Central memory CD8-positive, alpha-beta T cell (primary cell): Measurements from ENCODE around the gene EEFSEC.

Experiments
- ATAC-seq: fragments of 150-1000 bp; cut with Tn5 transposase; replicated peaks from 2 replicates; pipeline ENCODE4 v1.10.0; 2022; ENCODE audit warnings: mild to moderate bottlenecking, moderate FRiP score, moderate number of reproducible peaks; ENCODE audit not compliant: poor library complexity, severe bottlenecking; ENCODE audit errors: extremely low read depth
- DNase-seq, 2 donors: peaks; one replicate each; pipeline ENCODE4 v3.0.0; 2021; ENCODE audit warnings: low spot score in 2 of 2
- H3K27ac Mint-ChIP-seq: one replicate; pipeline ENCODE4 v1.8.0; 2022; ENCODE audit warnings: low read depth, mild to moderate bottlenecking, moderate library complexity, mixed read lengths
- H3K27me3 Mint-ChIP-seq: one replicate; pipeline ENCODE4 v1.8.0; 2022; ENCODE audit warnings: mixed read lengths
- H3K36me3 Mint-ChIP-seq: one replicate; pipeline ENCODE4 v1.8.0; 2022; ENCODE audit warnings: mild to moderate bottlenecking, moderate library complexity, mixed read lengths; ENCODE audit not compliant: insufficient read depth
- H3K4me1 Mint-ChIP-seq: one replicate; pipeline ENCODE4 v1.8.0; 2022; ENCODE audit warnings: mixed read lengths
- H3K4me3 Mint-ChIP-seq: one replicate; pipeline ENCODE4 v1.8.0; 2022; ENCODE audit warnings: mild to moderate bottlenecking, moderate library complexity, mixed read lengths
- H3K9me3 Mint-ChIP-seq: one replicate; pipeline ENCODE4 v1.8.0; 2022; ENCODE audit warnings: mixed read lengths

Gene EEFSEC

DNA sequence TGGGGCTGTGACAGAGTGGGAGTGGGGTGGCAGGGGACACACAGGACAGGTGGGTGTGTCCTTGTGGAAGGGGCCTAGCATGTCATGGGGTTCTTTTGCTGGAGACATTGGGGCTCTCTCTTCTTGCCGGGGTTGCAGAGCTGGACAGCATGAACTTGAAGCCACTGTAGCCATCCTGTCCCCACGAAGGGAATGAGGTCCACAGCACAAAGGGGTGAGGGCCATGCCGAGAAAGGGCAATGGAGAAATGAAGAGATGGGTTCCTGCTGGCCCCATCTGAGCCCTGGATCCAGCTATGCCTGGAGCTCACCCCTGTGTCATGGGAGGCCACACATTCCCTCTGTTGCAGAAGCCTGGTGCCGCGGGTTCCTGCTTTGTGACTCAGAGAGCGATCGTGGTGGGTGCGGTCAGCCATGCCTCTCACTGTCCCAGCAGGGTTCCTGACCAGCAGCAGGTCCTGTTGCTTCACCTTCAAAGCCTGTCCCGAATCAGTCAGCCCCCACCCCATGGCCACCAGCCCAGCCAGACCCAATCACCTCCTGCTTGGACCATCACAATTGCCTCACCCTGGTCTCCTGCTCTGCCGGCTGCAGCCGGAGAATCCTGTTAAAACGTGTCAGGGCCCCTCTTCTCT is 263.4 kb downstream of the EEFSEC start:
- no peaks in the 10 kb centered on the region for H3K27me3 Mint-ChIP-seq
- no peak overlapping the region for H3K27ac Mint-ChIP-seq
- ATAC-seq = no peak
- peaks cover 4% of the 10 kb centered on the region for H3K36me3 Mint-ChIP-seq
- no peaks in the 10 kb centered on the region for H3K9me3 Mint-ChIP-seq
- no peaks in the 10 kb centered on the region for H3K4me1 Mint-ChIP-seq
- no peak overlapping the region for H3K4me3 Mint-ChIP-seq
- DNase-seq = no peak

DNA sequence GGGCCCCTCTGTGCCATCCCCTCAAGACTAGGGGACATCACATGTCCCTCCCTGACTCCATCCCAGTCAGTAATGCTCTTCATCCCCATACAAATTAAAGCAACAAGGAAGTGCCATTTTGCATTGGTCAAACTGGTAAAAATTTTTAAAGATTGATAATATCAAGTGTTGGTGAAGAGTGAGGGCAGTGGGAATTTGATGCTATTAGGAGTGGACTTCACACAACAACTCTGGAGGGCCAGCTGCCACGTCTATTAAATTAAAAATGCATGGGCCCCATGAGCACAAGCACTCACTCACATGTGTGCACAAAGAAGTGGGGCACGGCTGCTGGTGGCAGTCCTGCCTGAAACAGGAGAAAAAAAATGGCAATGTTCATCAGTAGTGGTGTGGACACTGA is 265.6 kb downstream of the EEFSEC start:
- Mint-ChIP-seq H3K36me3 (peaks cover 4% of the 10 kb centered on the region), H3K27ac (no peak overlapping the region), H3K27me3 (no peaks in the 10 kb centered on the region), H3K4me3 (no peak overlapping the region), H3K4me1 (no peaks in the 10 kb centered on the region), H3K9me3 (no peaks in the 10 kb centered on the region)
- ATAC-seq (no peak), DNase-seq (no peak)

DNA sequence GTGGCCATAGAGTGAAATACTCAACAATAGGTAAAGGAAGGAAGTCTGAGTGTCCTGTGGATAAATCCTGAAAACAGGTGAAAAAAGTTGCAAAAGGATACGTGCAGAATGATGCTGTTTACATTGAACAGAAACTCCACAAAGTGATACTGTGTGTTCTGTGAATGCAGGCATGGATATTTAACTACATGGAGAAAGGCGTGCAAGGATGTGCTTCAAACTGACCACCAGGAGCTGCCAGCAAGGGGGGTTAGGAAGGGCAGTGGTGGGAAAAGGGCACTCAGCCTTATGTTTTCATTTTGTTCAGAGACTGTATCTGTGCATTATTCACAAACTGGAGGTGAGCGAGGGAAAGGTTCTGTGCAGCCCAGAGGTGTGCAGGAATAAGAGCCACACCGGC is 266.0 kb downstream of the EEFSEC start:
- H3K9me3 Mint-ChIP-seq = no peaks in the 10 kb centered on the region
- no peak for DNase-seq
- no peak for ATAC-seq
- H3K27me3 Mint-ChIP-seq = no peaks in the 10 kb centered on the region
- H3K36me3 Mint-ChIP-seq = peaks cover 4% of the 10 kb centered on the region
- no peak overlapping the region for H3K4me3 Mint-ChIP-seq
- no peak overlapping the region for H3K27ac Mint-ChIP-seq
- H3K4me1 Mint-ChIP-seq = no peaks in the 10 kb centered on the region

DNA sequence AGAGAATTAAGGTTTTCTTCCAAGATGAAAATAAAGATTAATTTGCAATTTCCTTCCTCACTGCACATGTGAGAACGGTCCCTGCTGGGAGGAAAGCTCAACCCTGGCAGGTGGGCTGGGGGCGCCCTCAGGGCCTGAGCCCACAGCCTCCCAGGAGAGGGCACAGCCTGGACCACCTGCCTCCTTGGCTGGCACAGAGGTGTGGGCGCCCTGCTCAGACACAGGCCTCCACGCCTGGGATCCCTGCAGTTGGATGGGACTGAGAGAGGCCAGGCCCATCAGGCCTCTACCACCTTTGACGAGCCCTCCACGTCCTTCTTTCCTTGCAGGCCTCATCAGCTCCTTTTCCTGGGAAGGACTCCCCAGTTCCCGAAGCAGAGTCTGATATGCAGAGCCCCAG is 267.0 kb downstream of the EEFSEC start:
- DNase-seq = no peak
- H3K9me3 Mint-ChIP-seq = no peaks in the 10 kb centered on the region
- ATAC-seq = no peak
- H3K27ac Mint-ChIP-seq = no peak overlapping the region
- peaks cover 4% of the 10 kb centered on the region for H3K36me3 Mint-ChIP-seq
- no peaks in the 10 kb centered on the region for H3K27me3 Mint-ChIP-seq
- H3K4me1 Mint-ChIP-seq = no peaks in the 10 kb centered on the region
- no peak overlapping the region for H3K4me3 Mint-ChIP-seq

GRCh38 chr3:128420720-128421438 is 267.6 kb downstream of the EEFSEC start:
- Mint-ChIP-seq H3K9me3 (no peaks in the 10 kb centered on the region), H3K36me3 (peaks cover 4% of the 10 kb centered on the region), H3K27ac (no peak overlapping the region), H3K27me3 (no peaks in the 10 kb centered on the region), H3K4me3 (no peak overlapping the region), H3K4me1 (no peaks in the 10 kb centered on the region)
- ATAC-seq (no peak), DNase-seq (no peak)

DNA sequence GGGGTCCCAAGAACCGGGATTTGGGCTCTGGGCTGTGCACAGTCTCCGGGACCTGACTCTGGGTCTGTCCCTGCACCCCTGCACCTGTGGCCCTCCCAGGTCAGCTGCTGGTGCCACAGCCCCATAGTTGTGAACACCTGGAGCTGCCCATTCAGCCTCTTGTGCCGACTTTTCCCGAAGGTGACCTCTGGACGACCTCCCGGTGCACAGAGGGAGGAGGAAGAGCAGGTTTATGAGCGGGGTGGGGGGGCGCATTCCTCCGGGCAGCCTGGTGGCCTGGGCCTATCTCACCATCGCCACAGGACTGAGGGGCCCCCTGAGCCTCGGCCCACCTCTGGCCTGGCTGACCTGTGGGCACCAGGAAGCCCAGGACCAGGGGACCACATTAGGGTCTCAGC is 268.2 kb downstream of the EEFSEC start:
- H3K9me3 Mint-ChIP-seq = no peaks in the 10 kb centered on the region
- no peaks in the 10 kb centered on the region for H3K27me3 Mint-ChIP-seq
- no peak overlapping the region for H3K4me3 Mint-ChIP-seq
- no peaks in the 10 kb centered on the region for H3K4me1 Mint-ChIP-seq
- no peak overlapping the region for H3K27ac Mint-ChIP-seq
- ATAC-seq = no peak
- H3K36me3 Mint-ChIP-seq = peaks cover 4% of the 10 kb centered on the region
- DNase-seq = no peak

GRCh38 chr3:128421966-128422365 is 268.7 kb downstream of the EEFSEC start:
- Mint-ChIP-seq H3K27me3 (peaks cover under 1% of the 10 kb centered on the region), H3K9me3 (no peaks in the 10 kb centered on the region), H3K4me3 (no peak overlapping the region), H3K27ac (no peak overlapping the region), H3K4me1 (no peaks in the 10 kb centered on the region), H3K36me3 (peaks cover 4% of the 10 kb centered on the region)
- DNase-seq (no peak), ATAC-seq (no peak)

GRCh38 chr3:128422762-128423524 is 269.7 kb downstream of the EEFSEC start:
- ATAC-seq (no peak), DNase-seq (no peak)
- H3K4me1 Mint-ChIP-seq = no peaks in the 10 kb centered on the region
- H3K27ac Mint-ChIP-seq = no peak overlapping the region
- H3K27me3 Mint-ChIP-seq = peaks cover 10% of the 10 kb centered on the region
- H3K4me3 Mint-ChIP-seq = no peak overlapping the region
- no peaks in the 10 kb centered on the region for H3K9me3 Mint-ChIP-seq
- peaks cover 2% of the 10 kb centered on the region for H3K36me3 Mint-ChIP-seq

DNA sequence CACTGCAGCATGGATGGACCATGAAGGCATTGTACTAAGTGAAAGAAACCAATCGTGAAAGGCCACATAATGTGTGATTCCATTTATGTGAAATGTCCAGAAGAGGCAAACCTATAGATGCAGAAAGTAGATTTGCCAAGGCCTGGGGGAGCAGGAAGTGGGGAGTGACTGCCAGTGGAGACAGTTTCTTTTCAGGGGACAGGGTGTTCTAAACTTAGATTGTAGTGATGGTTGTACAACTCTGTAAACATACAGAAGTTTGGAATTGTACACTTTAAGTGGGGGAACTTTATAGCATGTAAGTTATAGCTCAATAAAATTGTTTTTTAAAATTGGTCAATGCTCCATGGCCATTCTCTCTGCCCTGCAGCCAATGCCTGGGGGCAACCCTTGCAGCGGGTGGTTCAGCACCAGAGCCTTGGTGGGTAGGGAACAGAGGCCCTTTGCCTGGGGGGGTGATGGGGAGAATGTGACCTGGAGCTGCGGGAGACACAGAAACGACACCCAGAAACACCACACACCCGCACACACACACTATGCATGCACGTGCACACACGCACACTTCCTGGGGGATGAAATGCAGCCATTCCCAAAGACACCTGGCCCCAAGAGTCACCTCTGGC is 270.4 kb downstream of the EEFSEC start:
- no peaks in the 10 kb centered on the region for H3K4me1 Mint-ChIP-seq
- DNase-seq (no peak), ATAC-seq (no peak)
- no peak overlapping the region for H3K27ac Mint-ChIP-seq
- no peaks in the 10 kb centered on the region for H3K9me3 Mint-ChIP-seq
- H3K36me3 Mint-ChIP-seq = peaks cover 1% of the 10 kb centered on the region
- H3K27me3 Mint-ChIP-seq = peaks cover 17% of the 10 kb centered on the region
- H3K4me3 Mint-ChIP-seq = no peak overlapping the region

DNA sequence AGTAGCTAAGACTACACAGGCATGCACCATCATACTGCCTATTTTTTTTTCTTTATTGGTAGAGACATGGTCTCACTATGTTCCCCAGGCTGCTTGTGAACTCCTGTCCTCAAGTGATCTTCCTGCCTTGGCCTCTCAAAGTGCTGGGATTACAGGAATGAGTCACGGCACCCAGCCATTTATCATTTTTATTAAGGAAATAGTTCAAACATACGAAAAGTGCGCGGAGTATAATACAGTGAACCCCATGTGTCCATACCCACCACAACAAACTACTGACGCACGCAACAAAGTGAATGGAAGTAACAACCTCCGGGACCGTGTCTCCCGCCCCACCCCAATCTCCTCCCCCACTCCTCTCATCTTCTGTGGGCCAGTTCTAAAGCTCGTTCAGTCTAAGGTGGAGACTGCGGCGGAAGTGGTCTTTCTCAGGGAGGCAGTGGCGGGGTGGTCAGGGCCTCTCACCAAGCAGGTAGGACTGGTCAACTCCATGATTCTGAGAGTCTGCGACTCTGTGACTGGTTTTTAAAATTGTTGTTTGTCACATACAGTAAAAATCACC is 271.3 kb downstream of the EEFSEC start:
- Mint-ChIP-seq H3K4me3 (no peak overlapping the region), H3K27me3 (peaks cover 26% of the 10 kb centered on the region), H3K9me3 (no peaks in the 10 kb centered on the region), H3K27ac (no peak overlapping the region), H3K4me1 (no peaks in the 10 kb centered on the region), H3K36me3 (no peaks in the 10 kb centered on the region)
- DNase-seq (no peak), ATAC-seq (no peak)

DNA sequence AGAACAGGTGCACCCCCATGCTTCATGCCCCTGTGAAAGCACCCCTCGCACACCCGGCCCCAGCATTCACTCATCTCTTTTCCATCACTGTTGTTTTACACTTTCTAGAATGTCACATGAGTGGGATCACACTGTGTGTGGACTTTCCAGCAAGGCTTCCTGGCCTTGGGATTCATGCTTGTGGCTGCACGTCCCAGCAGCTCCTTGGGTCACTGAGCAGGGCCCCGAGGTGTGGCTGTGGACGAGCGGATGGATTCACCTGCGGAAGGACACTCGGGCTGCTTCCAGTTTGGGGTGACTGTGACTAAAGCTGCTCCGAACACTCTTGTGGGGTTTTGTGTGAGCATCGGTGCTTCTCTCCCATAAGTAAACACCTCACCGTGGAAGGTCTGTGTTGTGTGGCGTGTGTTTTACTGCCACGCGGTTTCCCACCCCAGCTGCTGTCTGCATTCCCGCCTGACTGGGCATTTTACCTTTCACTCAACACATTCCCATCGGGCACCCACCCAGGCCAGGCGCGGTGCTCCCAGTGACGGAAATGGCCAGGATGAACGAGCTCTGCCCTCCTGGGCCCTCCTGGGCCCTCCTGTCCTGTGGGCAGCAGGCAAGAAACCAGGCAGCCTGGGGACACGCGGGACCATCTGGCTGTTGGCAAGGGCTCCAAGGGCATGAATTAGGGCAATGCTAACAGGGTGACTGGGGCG is 272.0 kb downstream of the EEFSEC start:
- no peaks in the 10 kb centered on the region for H3K9me3 Mint-ChIP-seq
- H3K4me3 Mint-ChIP-seq = no peak overlapping the region
- no peak overlapping the region for H3K27ac Mint-ChIP-seq
- H3K36me3 Mint-ChIP-seq = peaks cover 2% of the 10 kb centered on the region
- DNase-seq = no peak
- no peak for ATAC-seq
- peaks cover 33% of the 10 kb centered on the region for H3K27me3 Mint-ChIP-seq
- H3K4me1 Mint-ChIP-seq = no peaks in the 10 kb centered on the region

DNA sequence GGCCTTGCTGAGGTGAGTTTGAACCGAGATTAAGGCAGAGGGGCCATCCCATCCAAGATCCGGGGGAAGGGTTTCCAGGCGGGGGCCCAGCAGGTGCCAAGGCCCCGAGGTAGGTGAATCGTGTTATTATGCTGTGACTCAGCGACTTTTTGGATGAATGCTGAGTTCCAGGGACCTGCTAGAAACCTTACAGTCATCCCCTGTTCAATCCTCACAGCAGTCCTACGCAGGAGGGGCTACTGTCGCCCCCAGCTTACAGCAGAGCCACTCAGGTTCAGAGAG is 272.5 kb downstream of the EEFSEC start:
- Mint-ChIP-seq H3K9me3 (no peaks in the 10 kb centered on the region), H3K4me1 (no peaks in the 10 kb centered on the region), H3K27ac (no peak overlapping the region), H3K27me3 (peaks cover 38% of the 10 kb centered on the region), H3K4me3 (no peak overlapping the region), H3K36me3 (peaks cover 2% of the 10 kb centered on the region)
- ATAC-seq (no peak), DNase-seq (no peak)
